Measurements from ENCODE around the gene ANO5. TPM values are rescaled to one million over a fixed set of nuclear protein-coding genes. Genes with fewer than 3 reads are reported as not detected.

Gene ANO5
- total and polyA plus RNA-seq, 2 of the 8 experiments (the other 6 are each of a cell fraction or from before 2014, with no cell fraction given): 2.6 to 5.0 TPM

DNA sequence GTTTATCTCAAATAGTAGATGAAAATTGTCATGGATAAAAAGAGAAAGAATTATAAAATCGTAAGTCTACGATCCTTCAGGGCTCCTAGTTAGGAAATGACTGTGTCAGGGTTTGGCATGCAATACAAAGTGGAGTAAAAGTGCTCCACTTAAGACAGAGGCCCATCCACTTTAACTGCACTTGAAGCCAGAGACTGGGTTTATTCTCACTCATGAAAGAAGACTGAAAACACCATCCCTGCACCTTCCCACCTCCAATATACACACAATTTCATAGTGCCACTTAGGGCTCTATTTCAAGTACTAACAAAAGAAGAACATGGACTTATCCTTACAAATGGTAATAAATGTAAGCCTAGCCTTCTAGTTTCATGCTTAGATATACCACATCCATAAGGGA is 70.7 kb downstream of the ANO5 start:
- ChIA-PET POLR2A (ENCODE audit: partially characterized antibody) (no interaction called here), CTCF (ENCODE audit: partially characterized antibody) (no interaction called here)
- H3K27ac ChIP-seq (ENCODE audit: low read depth, low read length): no peak overlapping the region
- H3K23ac ChIP-seq (ENCODE audit: insufficient read length): no peak overlapping the region
- H2AFZ ChIP-seq (ENCODE audit: low read length): no peak overlapping the region
- H3K9ac ChIP-seq (replicated peaks in 1 of 4; ENCODE audit: extremely low read depth in 1 of 4, low read depth in 3 of 4, low read length in 3 of 4): no peak overlapping the region
- H3K4me1 ChIP-seq (replicated peaks in 1 of 4; ENCODE audit: control insufficient read depth in 3 of 4, insufficient read depth in 4 of 4, low read length in 3 of 4): no peaks in the 10 kb centered on the region
- no peaks in the 10 kb centered on the region for H3K36me3 ChIP-seq (ENCODE audit: control insufficient read depth in 2 of 4, insufficient read depth in 4 of 4, low read length in 3 of 4)
- no peak overlapping the region for H3K14ac ChIP-seq (ENCODE audit: insufficient read length)
- H3K56ac ChIP-seq (replicated peaks; ENCODE audit: insufficient read length, low read depth, low read length): no peak overlapping the region
- no peak for FAIRE-seq
- no peaks in the 10 kb centered on the region for H3K79me1 ChIP-seq (ENCODE audit: low read depth, low read length)
- no peak overlapping the region for H3K4ac ChIP-seq (replicated peaks; ENCODE audit: insufficient read length, low read depth, low read length)
- no peak overlapping the region for H2BK120ac ChIP-seq (replicated peaks; ENCODE audit: low read depth, low read length)
- no peak overlapping the region for H2BK15ac ChIP-seq (ENCODE audit: low read length)
- H3K4me2 ChIP-seq (ENCODE audit: insufficient read depth in 1 of 2, low read depth in 2 of 2, low read length in 2 of 2): no peak overlapping the region
- H4K8ac ChIP-seq (ENCODE audit: extremely low read depth, insufficient read depth, low read length): no peak overlapping the region
- H2BK20ac ChIP-seq (ENCODE audit: low read length): no peak overlapping the region
- H3K9me3 ChIP-seq (ENCODE audit: insufficient read depth in 2 of 2, low read depth in 1 of 2, low read length in 1 of 2): no peaks in the 10 kb centered on the region
- WGBS, 2 experiments (ENCODE audit: extremely low coverage in 1 of 2, insufficient coverage in 1 of 2, insufficient read length in 1 of 2, insufficient replicate concordance in 2 of 2, low coverage in 1 of 2, low lambda C conversion rate in 2 of 2, missing lambda C conversion rate in 1 of 2): 92% methylated on average over 2 of the region's 2 CpGs; no CpG with 5 or more reads in 1 of the 2 experiments
- no peaks in the 10 kb centered on the region for H4K20me1 ChIP-seq (replicated peaks in 1 of 2; ENCODE audit: control insufficient read depth in 1 of 2, insufficient read depth in 2 of 2, low read length in 2 of 2)
- no peak overlapping the region for H3K18ac ChIP-seq (ENCODE audit: extremely low read depth, low read length)
- no peak overlapping the region for H2BK5ac ChIP-seq (ENCODE audit: low read depth, low read length)
- H2BK12ac ChIP-seq (ENCODE audit: low read depth, low read length): no peak overlapping the region
- H4K5ac ChIP-seq (ENCODE audit: insufficient read length, low read depth, low read length): no peak overlapping the region
- H3K27me3 ChIP-seq (replicated peaks in 1 of 4; ENCODE audit: control insufficient read depth in 3 of 4, extremely low read depth in 1 of 4, insufficient read depth in 3 of 4, low read length in 3 of 4): peaks cover 0 to 1% (median 0%) of the 10 kb centered on the region in 4 experiments; a peak in 1 of 7 replicates
- no peak overlapping the region for H2AK5ac ChIP-seq (ENCODE audit: low read depth, low read length)
- H3K23me2 ChIP-seq (ENCODE audit: low read depth, low read length): no peaks in the 10 kb centered on the region
- TF ChIP-seq YY1 (IDR thresholded peaks at IDR 0.05; ENCODE audit: low read depth, low read length) (no peak), RNF2 (IDR thresholded peaks at IDR 0.05; ENCODE audit: borderline replicate concordance, low read depth, low read length, missing control alignments, poor library complexity, severe bottlenecking) (no peak)
- no peak for DNase-seq (ENCODE audit: low read depth in 1 of 2, low spot score in 2 of 2)
- H3K79me2 ChIP-seq (ENCODE audit: control insufficient read depth in 1 of 2, insufficient read depth in 2 of 2, low read length in 2 of 2): no peaks in the 10 kb centered on the region
- H4K91ac ChIP-seq (replicated peaks; ENCODE audit: insufficient read length, low read length): no peak overlapping the region
- H3K4me3 ChIP-seq (ENCODE audit: extremely low read depth in 1 of 4, insufficient read depth in 2 of 4, low read depth in 3 of 4, low read length in 4 of 4): no peak overlapping the region

All from H1 (cell line).